GM12891 (cell line): ENCODE measurements around the gene FPR1.

Source experiments
- PAX5 ChIP-seq: IDR thresholded peaks from 2 replicates; pipeline ENCODE4 v1.6.1; 2011; ENCODE audit warnings: low read length, moderate library complexity, mild to moderate bottlenecking; ENCODE audit not compliant: insufficient read depth, severe bottlenecking
- POLR2A ChIP-seq: IDR thresholded peaks from 2 replicates; pipeline ENCODE4 v1.6.1; 2011; ENCODE audit warnings: low read depth, low read length, control low read depth
- POLR2AphosphoS5 ChIP-seq: IDR thresholded peaks from 2 replicates; pipeline ENCODE4 v1.6.1; 2011; ENCODE audit warnings: low read depth, low read length, control low read depth
- POU2F2 ChIP-seq: IDR thresholded peaks from 2 replicates; pipeline ENCODE4 v1.6.1; 2011; ENCODE audit warnings: low read depth, mild to moderate bottlenecking, control low read depth, low read length, moderate library complexity
- TAF1 ChIP-seq: IDR thresholded peaks from 2 replicates; pipeline ENCODE4 v1.6.1; 2011; ENCODE audit warnings: low read depth, low read length, control low read depth

DNA sequence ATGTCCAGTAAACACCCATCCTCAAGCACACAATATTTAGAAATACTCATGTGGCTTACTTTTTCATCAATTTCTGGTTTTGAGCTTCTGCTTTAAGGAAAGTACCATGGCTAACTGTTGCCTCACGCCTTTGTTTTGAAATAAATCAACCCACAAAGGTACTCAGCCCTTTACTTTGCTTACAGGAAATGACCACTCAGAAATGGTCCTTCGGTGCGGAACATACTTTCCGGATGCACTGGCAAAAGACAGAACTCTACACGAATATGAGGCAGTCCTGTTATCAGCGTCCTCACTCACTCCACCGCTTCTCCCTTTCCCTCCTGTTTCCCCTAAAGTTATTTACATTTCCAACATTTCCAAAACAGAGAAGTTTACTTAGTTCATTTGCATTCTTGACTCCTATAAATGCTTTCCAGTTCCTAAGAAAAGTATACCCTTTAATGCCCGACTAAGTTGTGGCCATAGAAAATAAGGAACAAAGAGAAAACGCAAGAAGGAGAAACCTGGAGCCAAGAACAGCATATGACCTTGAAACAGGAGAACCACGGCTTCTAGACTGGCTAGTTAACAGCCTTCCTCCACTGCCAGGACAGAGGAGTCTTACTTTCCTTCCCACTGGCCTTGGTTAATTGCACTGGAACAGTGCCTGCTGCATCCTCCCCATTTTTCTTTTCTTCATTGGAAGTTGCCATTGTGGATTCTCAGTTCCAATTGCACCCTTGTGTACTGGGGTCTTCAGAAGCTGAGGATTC, 19.9 kb upstream of the FPR1 start:
- TF ChIP-seq POLR2A, result no peak
- TF ChIP-seq TAF1, result no peak
- TF ChIP-seq POLR2AphosphoS5, result no peak
- TF ChIP-seq POU2F2, result no peak
- TF ChIP-seq PAX5, result no peak
